ENCODE data around the gene KSR1.
"Not testable (repeated sequence)": the region's sequence is repeated elsewhere in the genome, so short reads cannot be mapped to it uniquely, and the experiment has no call there.

The KSR1 gene

GRCh38 chr17:27654654-27655524 lies 198.6 kb downstream of the KSR1 start:
- Mint-ChIP-seq H3K9me3 (no peaks in the 10 kb centered on the region), H3K27me3 (no peaks in the 10 kb centered on the region), H3K36me3 (ENCODE audit: low read depth) (peaks cover 4% of the 10 kb centered on the region), H3K4me3 (no peak overlapping the region), H3K27ac (no peak overlapping the region), H3K4me1 (ENCODE audit: low read depth) (peaks cover 4% of the 10 kb centered on the region)
- intact Hi-C loops (cut with micrococcal nuclease), result loop anchor here (1.0 to 5.0 kb wide), 2 partner anchors 105 to 227 kb away; no protein-coding TSS in a partner anchor

DNA sequence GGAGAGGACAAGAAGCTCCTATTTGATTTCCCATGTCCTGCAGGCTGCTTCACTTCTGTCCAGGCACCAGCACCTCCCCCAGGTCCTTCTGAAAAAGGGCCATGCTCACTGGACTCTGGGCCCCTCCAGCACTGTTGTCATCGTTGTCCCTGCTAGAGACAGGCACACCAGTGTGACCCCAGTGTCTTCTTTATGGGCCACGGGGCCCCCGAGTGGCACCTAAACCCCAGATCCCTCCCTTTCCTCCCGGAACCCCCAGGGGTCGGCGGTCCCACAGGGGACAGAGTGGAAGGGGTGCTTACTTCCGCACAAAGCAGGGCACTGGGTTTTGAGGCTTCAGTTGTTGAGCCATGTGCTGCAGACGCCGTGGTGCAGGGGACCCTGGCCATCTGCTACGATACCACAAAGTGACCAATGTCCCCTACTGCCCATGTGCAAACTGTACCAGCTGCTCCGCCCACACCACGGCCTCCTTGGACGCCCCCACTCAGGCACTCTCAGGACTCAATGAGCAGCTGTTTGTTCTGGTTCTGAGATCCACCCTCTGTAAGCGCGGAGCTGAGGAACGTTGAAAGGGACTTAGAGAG lies 199.4 kb downstream of the KSR1 start:
- not testable (repeated sequence) for H3K4me1 Mint-ChIP-seq (ENCODE audit: low read depth); H3K36me3 Mint-ChIP-seq (ENCODE audit: low read depth); H3K9me3 Mint-ChIP-seq; H3K4me3 Mint-ChIP-seq; H3K27ac Mint-ChIP-seq; H3K27me3 Mint-ChIP-seq
- intact Hi-C loops (cut with micrococcal nuclease), result loop anchor here (1.0 kb wide), 1 partner anchor 105 kb away; no protein-coding TSS in a partner anchor

DNA sequence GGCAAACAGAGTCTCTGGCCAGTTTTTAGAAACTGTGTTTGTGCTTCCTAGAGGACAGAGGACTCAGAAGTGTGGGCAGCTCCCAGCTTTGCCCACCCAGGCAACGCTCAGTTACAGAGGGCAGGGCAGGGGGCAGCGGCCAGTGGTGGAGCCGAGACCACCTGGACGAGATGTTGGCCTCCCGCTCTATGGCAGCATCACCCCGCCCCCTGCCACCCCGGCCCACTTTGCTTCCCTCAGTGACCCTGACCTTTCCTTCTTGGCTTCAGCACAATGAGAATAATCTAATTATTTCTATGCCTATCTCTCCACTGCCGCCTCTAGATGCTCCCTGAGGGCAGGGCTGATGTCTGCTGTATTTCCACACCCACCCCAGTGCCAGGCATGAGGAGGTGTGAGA lies 200.4 kb downstream of the KSR1 start:
- H3K27ac Mint-ChIP-seq; intact Hi-C loops (cut with micrococcal nuclease); H3K27me3 Mint-ChIP-seq; H3K4me3 Mint-ChIP-seq; H3K36me3 Mint-ChIP-seq (ENCODE audit: low read depth); H3K9me3 Mint-ChIP-seq; H3K4me1 Mint-ChIP-seq (ENCODE audit: low read depth): not testable (repeated sequence)

- H3K27ac Mint-ChIP-seq, result no peak overlapping the region
- no peak overlapping the region for H3K4me3 Mint-ChIP-seq
- H3K4me1 Mint-ChIP-seq (ENCODE audit: low read depth), result no peaks in the 10 kb centered on the region
- H3K27me3 Mint-ChIP-seq, result peaks cover 3% of the 10 kb centered on the region
- no peaks in the 10 kb centered on the region for H3K36me3 Mint-ChIP-seq (ENCODE audit: low read depth)
- intact Hi-C loops (cut with micrococcal nuclease), result no loop called here
- H3K9me3 Mint-ChIP-seq, result no peaks in the 10 kb centered on the region
Observed at GRCh38 chr17:27657620-27658019, 201.4 kb downstream of the KSR1 start.

DNA sequence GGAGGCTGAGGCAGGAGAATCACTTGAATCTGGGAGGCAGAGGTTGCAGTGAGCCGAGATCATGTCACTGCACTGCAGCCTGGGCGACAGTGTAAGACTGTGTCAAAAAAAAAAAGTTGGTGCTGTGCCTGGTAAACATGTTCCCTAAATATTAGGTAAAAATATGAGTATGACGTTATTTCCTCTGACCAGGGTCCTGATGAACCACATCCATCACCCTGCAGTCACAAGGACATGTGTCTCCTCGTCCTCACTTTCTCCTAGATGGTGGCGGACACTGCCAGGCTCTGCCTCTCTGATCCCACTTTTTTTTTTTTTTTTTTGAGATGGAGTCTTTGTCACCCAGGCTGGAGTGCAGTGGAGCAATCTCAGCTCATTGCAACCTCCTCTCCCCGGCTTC lies 203.4 kb downstream of the KSR1 start:
- no peaks in the 10 kb centered on the region for H3K4me1 Mint-ChIP-seq (ENCODE audit: low read depth)
- H3K4me3 Mint-ChIP-seq, result no peak overlapping the region
- no peak overlapping the region for H3K27ac Mint-ChIP-seq
- H3K36me3 Mint-ChIP-seq (ENCODE audit: low read depth), result no peaks in the 10 kb centered on the region
- intact Hi-C loops (cut with micrococcal nuclease), result no loop called here
- H3K9me3 Mint-ChIP-seq, result no peaks in the 10 kb centered on the region
- H3K27me3 Mint-ChIP-seq, result peaks cover 3% of the 10 kb centered on the region

DNA sequence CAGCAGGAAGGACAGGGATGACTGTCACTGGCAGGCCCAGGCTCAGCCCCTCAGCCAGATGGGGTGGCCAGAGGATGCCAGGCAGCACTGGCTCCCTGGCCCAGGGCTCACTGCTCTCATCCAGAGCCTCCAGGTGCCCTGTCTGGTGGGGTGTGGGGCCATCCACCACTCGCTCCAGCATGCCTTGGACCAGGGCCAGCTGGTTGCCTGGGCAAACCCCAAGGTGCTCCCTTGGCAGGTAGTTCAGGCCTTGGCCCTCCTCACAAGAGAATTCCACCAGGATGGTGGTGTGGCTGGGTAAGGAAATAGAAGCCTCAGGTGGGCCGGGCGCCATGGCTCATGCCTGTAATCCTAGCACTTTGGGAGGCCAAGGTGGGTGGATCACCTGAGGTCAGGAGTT lies 204.2 kb downstream of the KSR1 start:
- peaks cover 3% of the 10 kb centered on the region for H3K27me3 Mint-ChIP-seq
- H3K4me1 Mint-ChIP-seq (ENCODE audit: low read depth), result no peaks in the 10 kb centered on the region
- intact Hi-C loops (cut with micrococcal nuclease), result no loop called here
- no peak overlapping the region for H3K27ac Mint-ChIP-seq
- H3K9me3 Mint-ChIP-seq, result no peaks in the 10 kb centered on the region
- no peak overlapping the region for H3K4me3 Mint-ChIP-seq
- no peaks in the 10 kb centered on the region for H3K36me3 Mint-ChIP-seq (ENCODE audit: low read depth)

DNA sequence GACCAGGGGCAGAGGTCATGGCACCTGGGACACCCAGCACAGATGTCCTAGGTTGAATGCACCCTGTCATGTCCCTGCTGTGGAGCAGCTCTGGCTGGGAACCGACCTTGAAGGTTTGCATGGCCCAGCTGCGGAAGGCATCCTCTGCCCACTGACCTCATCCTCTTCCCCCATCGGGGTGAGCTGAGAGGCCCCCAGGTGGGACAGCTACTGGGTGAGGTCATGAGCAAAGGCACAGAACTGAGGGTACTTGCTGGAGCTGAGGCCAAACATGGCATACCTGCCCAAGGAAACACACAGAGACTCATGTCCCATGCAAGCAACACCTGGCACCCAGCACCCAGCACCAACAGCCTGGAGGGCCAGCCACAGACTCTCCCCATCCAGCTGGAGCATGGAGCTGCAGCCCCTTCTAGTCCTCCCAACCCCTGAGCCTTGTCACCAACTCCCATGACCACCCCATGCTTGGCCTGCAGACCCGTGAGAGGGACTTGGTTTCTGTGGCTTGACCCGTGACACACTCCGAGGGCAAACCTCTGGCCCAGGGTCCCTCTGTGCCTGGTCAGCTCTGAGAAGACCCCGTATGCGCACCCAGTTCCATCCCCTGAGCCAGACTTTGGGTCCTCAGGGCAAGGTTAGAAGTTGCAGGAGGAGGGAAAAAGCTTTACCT lies 207.8 kb downstream of the KSR1 start:
- no peak overlapping the region for H3K4me3 Mint-ChIP-seq
- H3K9me3 Mint-ChIP-seq, result no peaks in the 10 kb centered on the region
- intact Hi-C loops (cut with micrococcal nuclease), result no loop called here
- no peaks in the 10 kb centered on the region for H3K4me1 Mint-ChIP-seq (ENCODE audit: low read depth)
- H3K36me3 Mint-ChIP-seq (ENCODE audit: low read depth), result no peaks in the 10 kb centered on the region
- H3K27ac Mint-ChIP-seq, result no peak overlapping the region
- H3K27me3 Mint-ChIP-seq, result peaks cover 3% of the 10 kb centered on the region

DNA sequence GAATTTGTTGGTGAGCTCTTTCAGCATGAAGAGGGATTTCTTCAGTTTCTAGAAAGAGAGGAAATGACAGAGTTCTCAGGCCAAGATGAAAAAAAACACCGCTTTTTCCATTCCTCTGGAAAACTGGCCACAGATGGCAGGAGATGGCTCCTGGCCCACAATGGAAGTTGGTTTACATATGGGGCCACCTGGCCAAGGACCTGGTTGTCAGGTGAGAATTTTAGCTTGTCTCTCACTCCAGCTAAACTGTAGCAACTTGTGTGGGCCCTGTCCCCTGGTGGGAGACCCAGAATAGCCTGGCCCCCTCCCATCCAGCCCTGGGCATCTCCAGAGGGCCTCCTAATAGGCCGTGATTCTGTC lies 208.3 kb downstream of the KSR1 start:
- H3K27me3 Mint-ChIP-seq, result peaks cover 3% of the 10 kb centered on the region
- H3K27ac Mint-ChIP-seq, result no peak overlapping the region
- no peak overlapping the region for H3K4me3 Mint-ChIP-seq
- H3K36me3 Mint-ChIP-seq (ENCODE audit: low read depth), result no peaks in the 10 kb centered on the region
- intact Hi-C loops (cut with micrococcal nuclease), result no loop called here
- no peaks in the 10 kb centered on the region for H3K9me3 Mint-ChIP-seq
- H3K4me1 Mint-ChIP-seq (ENCODE audit: low read depth), result no peaks in the 10 kb centered on the region

DNA sequence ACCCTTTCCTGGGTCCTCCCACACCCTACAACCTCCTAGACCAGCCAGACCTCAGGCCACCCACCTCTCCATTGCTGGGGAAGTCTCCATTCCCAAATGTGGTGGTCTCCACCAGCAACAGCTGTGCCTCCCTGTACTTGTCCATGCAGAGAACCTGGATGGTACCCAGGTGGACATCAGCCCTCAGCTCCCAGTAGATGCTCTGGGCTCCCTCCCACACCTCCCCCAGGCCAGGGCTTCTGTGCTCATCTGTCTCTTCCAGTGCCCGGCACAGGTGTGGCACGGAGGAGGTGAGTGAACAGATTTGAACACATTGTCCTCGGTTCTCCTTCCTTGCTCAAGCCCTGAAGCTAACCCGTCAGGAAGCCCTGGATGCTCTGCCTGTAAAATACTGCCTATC lies 209.3 kb downstream of the KSR1 start:
- Mint-ChIP-seq H3K27ac (no peak overlapping the region), H3K4me1 (ENCODE audit: low read depth) (no peaks in the 10 kb centered on the region), H3K9me3 (no peaks in the 10 kb centered on the region), H3K27me3 (peaks cover 3% of the 10 kb centered on the region), H3K36me3 (ENCODE audit: low read depth) (no peaks in the 10 kb centered on the region), H3K4me3 (no peak overlapping the region)
- intact Hi-C loops (cut with micrococcal nuclease), result no loop called here

GRCh38 chr17:27666270-27666669 lies 210.0 kb downstream of the KSR1 start:
- H3K4me1 Mint-ChIP-seq (ENCODE audit: low read depth); intact Hi-C loops (cut with micrococcal nuclease); H3K9me3 Mint-ChIP-seq; H3K4me3 Mint-ChIP-seq; H3K27ac Mint-ChIP-seq; H3K27me3 Mint-ChIP-seq; H3K36me3 Mint-ChIP-seq (ENCODE audit: low read depth): not testable (repeated sequence)

GRCh38 chr17:27666831-27667560 lies 210.7 kb downstream of the KSR1 start:
- no peaks in the 10 kb centered on the region for H3K4me1 Mint-ChIP-seq (ENCODE audit: low read depth)
- H3K27ac Mint-ChIP-seq, result no peak overlapping the region
- no peaks in the 10 kb centered on the region for H3K27me3 Mint-ChIP-seq
- H3K4me3 Mint-ChIP-seq, result no peak overlapping the region
- no peaks in the 10 kb centered on the region for H3K36me3 Mint-ChIP-seq (ENCODE audit: low read depth)
- intact Hi-C loops (cut with micrococcal nuclease), result no loop called here
- no peaks in the 10 kb centered on the region for H3K9me3 Mint-ChIP-seq

GRCh38 chr17:27667656-27668487 lies 211.6 kb downstream of the KSR1 start:
- Mint-ChIP-seq H3K9me3 (no peaks in the 10 kb centered on the region), H3K4me3 (no peak overlapping the region), H3K36me3 (ENCODE audit: low read depth) (no peaks in the 10 kb centered on the region), H3K4me1 (ENCODE audit: low read depth) (no peaks in the 10 kb centered on the region), H3K27ac (no peak overlapping the region), H3K27me3 (no peaks in the 10 kb centered on the region)
- intact Hi-C loops (cut with micrococcal nuclease), result no loop called here

DNA sequence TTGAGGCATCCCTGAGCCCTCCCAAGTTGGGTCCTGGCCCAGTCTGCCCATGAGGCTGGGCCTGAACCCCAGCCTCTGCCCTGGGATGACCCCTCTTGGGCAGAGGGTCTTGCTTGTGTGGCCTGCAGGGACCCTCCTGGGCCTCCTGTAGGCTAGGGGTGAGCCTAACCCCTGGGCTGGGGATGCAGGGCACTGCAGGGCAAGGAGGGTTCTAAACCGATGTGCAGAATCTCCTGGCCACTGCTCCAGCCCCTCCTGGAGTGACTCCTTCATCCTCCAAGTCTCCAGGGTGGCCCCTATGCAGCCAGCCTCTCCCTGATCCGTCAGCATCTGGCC lies 212.2 kb downstream of the KSR1 start:
- no peaks in the 10 kb centered on the region for H3K27me3 Mint-ChIP-seq
- intact Hi-C loops (cut with micrococcal nuclease), result no loop called here
- no peak overlapping the region for H3K27ac Mint-ChIP-seq
- no peaks in the 10 kb centered on the region for H3K36me3 Mint-ChIP-seq (ENCODE audit: low read depth)
- H3K4me1 Mint-ChIP-seq (ENCODE audit: low read depth), result no peaks in the 10 kb centered on the region
- H3K9me3 Mint-ChIP-seq, result no peaks in the 10 kb centered on the region
- no peak overlapping the region for H3K4me3 Mint-ChIP-seq
